ENCODE results near the gene GPR84. TPM values are rescaled to one million over a fixed set of nuclear protein-coding genes. Genes with fewer than 3 reads are reported as not detected.

The GPR84 gene
- total RNA-seq, 5 donors from 2014 or later (not counting 1 experiment from before 2014, with no cell fraction given) = not detected

GRCh38 chr12:54373649-54374561 is 9.6 kb upstream of the GPR84 start:
- no peaks in the 10 kb centered on the region for H3K9me3 Mint-ChIP-seq
- Histone ChIP-seq H3K27me3 (replicated peaks in 1 of 2; ENCODE audit: control insufficient read depth in 2 of 2, extremely low read depth in 1 of 2, insufficient read depth in 2 of 2, low read length in 1 of 2) (no peaks in the 10 kb centered on the region), H3K27ac (ENCODE audit: low read length) (no peak overlapping the region), H3K4me1 (ENCODE audit: control insufficient read depth in 1 of 2, extremely low read depth in 1 of 2, insufficient read depth in 2 of 2, low read length in 2 of 2) (peaks cover 4 to 17% of the 10 kb centered on the region in 2 experiments), H3K36me3 (ENCODE audit: control insufficient read depth in 2 of 2, extremely low read depth in 1 of 2, insufficient read depth in 1 of 2, low read length in 1 of 2) (no peaks in the 10 kb centered on the region), H3K4me3 (ENCODE audit: control insufficient read depth in 1 of 2, extremely low read depth in 1 of 2, low read length in 1 of 2) (no peak overlapping the region), H3K9me3 (no peaks in the 10 kb centered on the region)
- ATAC-seq (replicated peaks in 1 of 4) (no peak), DNase-seq (no peak)
- POLR2A ChIA-PET = no interaction called here
- peaks cover 10 to 28% (median 18%) of the 10 kb centered on the region in 3 donors for H3K4me1 Mint-ChIP-seq
- H3K36me3 Mint-ChIP-seq = no peaks in the 10 kb centered on the region
- WGBS (ENCODE audit: insufficient coverage) = 91% methylated on average over 5 of the region's 10 CpGs
- no peak overlapping the region for H3K4me3 Mint-ChIP-seq
- H3K27me3 Mint-ChIP-seq = no peaks in the 10 kb centered on the region
- CTCF ChIA-PET = interaction anchor here (0.5 to 1.1 kb wide), 2 partner anchors 122 to 151 kb away, joined by 4 read pairs; no protein-coding TSS in a partner anchor
- no peak overlapping the region for H3K27ac Mint-ChIP-seq

GRCh38 chr12:54372113-54372806 is 8.0 kb upstream of the GPR84 start:
- Histone ChIP-seq H3K27ac (ENCODE audit: low read length) (no peak overlapping the region), H3K27me3 (replicated peaks in 1 of 2; ENCODE audit: control insufficient read depth in 2 of 2, extremely low read depth in 1 of 2, insufficient read depth in 2 of 2, low read length in 1 of 2) (peaks cover 0 to 2% of the 10 kb centered on the region in 2 experiments), H3K4me1 (ENCODE audit: control insufficient read depth in 1 of 2, extremely low read depth in 1 of 2, insufficient read depth in 2 of 2, low read length in 2 of 2) (peaks cover 10 to 27% of the 10 kb centered on the region in 2 experiments), H3K4me3 (ENCODE audit: control insufficient read depth in 1 of 2, extremely low read depth in 1 of 2, low read length in 1 of 2) (no peak overlapping the region), H3K9me3 (no peaks in the 10 kb centered on the region), H3K36me3 (ENCODE audit: control insufficient read depth in 2 of 2, extremely low read depth in 1 of 2, insufficient read depth in 1 of 2, low read length in 1 of 2) (no peaks in the 10 kb centered on the region)
- ATAC-seq (replicated peaks in 1 of 4) (no peak), DNase-seq (no peak)
- CTCF ChIA-PET = interaction anchor here in 1 of 2 donors (0.5 to 1.0 kb wide), 4 partner anchors 13 to 619 kb away, joined by 3 to 4 read pairs (median 4); no protein-coding TSS in a partner anchor
- H3K27ac Mint-ChIP-seq = peak overlapping the region; percentile 64 to 73
- 60% methylated on average over 1 of the region's 8 CpGs for WGBS (ENCODE audit: insufficient coverage)
- H3K9me3 Mint-ChIP-seq = no peaks in the 10 kb centered on the region
- no peak overlapping the region for H3K4me3 Mint-ChIP-seq
- peaks cover 22 to 35% (median 30%) of the 10 kb centered on the region in 3 donors for H3K4me1 Mint-ChIP-seq
- no peaks in the 10 kb centered on the region for H3K27me3 Mint-ChIP-seq
- POLR2A ChIA-PET = interaction anchor here in 1 of 2 donors (0.5 kb wide), 1 partner anchor 9 kb away, joined by 7 read pairs; no protein-coding TSS in a partner anchor
- H3K36me3 Mint-ChIP-seq = no peaks in the 10 kb centered on the region

GRCh38 chr12:54371328-54372112 is 7.2 kb upstream of the GPR84 start:
- ChIA-PET POLR2A (interaction anchor here in 1 of 2 donors (0.5 kb wide), 1 partner anchor 10 kb away, joined by 7 read pairs; no protein-coding TSS in a partner anchor), CTCF (interaction anchor here in 1 of 2 donors (0.5 to 1.2 kb wide), 5 partner anchors 8 to 149 kb away, joined by 3 to 4 read pairs (median 3); no protein-coding TSS in a partner anchor)
- Histone ChIP-seq H3K4me3 (ENCODE audit: control insufficient read depth in 1 of 2, extremely low read depth in 1 of 2, low read length in 1 of 2) (no peak overlapping the region), H3K9me3 (no peaks in the 10 kb centered on the region), H3K27me3 (replicated peaks in 1 of 2; ENCODE audit: control insufficient read depth in 2 of 2, extremely low read depth in 1 of 2, insufficient read depth in 2 of 2, low read length in 1 of 2) (peaks cover 0 to 2% of the 10 kb centered on the region in 2 experiments), H3K4me1 (ENCODE audit: control insufficient read depth in 1 of 2, extremely low read depth in 1 of 2, insufficient read depth in 2 of 2, low read length in 2 of 2) (peaks cover 10 to 27% of the 10 kb centered on the region in 2 experiments), H3K36me3 (ENCODE audit: control insufficient read depth in 2 of 2, extremely low read depth in 1 of 2, insufficient read depth in 1 of 2, low read length in 1 of 2) (no peaks in the 10 kb centered on the region), H3K27ac (ENCODE audit: low read length) (no peak overlapping the region)
- peak overlapping the region; percentile 61 to 64 for H3K27ac Mint-ChIP-seq
- DNase-seq (no peak), ATAC-seq (replicated peaks in 1 of 4) (no peak)
- no peak overlapping the region for H3K4me3 Mint-ChIP-seq
- H3K36me3 Mint-ChIP-seq = no peaks in the 10 kb centered on the region
- H3K9me3 Mint-ChIP-seq = no peaks in the 10 kb centered on the region
- H3K27me3 Mint-ChIP-seq = no peaks in the 10 kb centered on the region
- H3K4me1 Mint-ChIP-seq = peaks cover 22 to 35% (median 33%) of the 10 kb centered on the region in 3 donors
- WGBS (ENCODE audit: insufficient coverage) = no CpG with 5 or more reads among the region's 5 CpGs

GRCh38 chr12:54370171-54370730 is 6.0 kb upstream of the GPR84 start:
- H3K27ac Mint-ChIP-seq = no peak overlapping the region
- no peak overlapping the region for H3K4me3 ChIP-seq (ENCODE audit: control insufficient read depth in 1 of 2, extremely low read depth in 1 of 2, low read length in 1 of 2)

GRCh38 chr12:54369597-54370131 is 5.4 kb upstream of the GPR84 start:
- ChIA-PET POLR2A (no interaction called here), CTCF (interaction anchor here in 1 of 2 donors (0.7 to 0.9 kb wide), 2 partner anchors 30 to 128 kb away, joined by 3 to 4 read pairs; no protein-coding TSS in a partner anchor)
- no peaks in the 10 kb centered on the region for H3K36me3 Mint-ChIP-seq
- H3K27ac ChIP-seq (ENCODE audit: low read length) = no peak overlapping the region
- no peak overlapping the region for H3K4me3 ChIP-seq (ENCODE audit: control insufficient read depth in 1 of 2, extremely low read depth in 1 of 2, low read length in 1 of 2)
- no peak for DNase-seq
- peaks cover 25 to 39% (median 36%) of the 10 kb centered on the region in 3 donors for H3K4me1 Mint-ChIP-seq
- H3K36me3 ChIP-seq (ENCODE audit: control insufficient read depth in 2 of 2, extremely low read depth in 1 of 2, insufficient read depth in 1 of 2, low read length in 1 of 2) = no peaks in the 10 kb centered on the region
- ATAC-seq (replicated peaks in 1 of 4) = no peak
- H3K4me3 Mint-ChIP-seq = peak overlapping the region; percentile 56 to 71 (median 68)
- no peaks in the 10 kb centered on the region for H3K9me3 Mint-ChIP-seq
- peaks cover 0 to 2% of the 10 kb centered on the region in 2 experiments for H3K27me3 ChIP-seq (replicated peaks in 1 of 2; ENCODE audit: control insufficient read depth in 2 of 2, extremely low read depth in 1 of 2, insufficient read depth in 2 of 2, low read length in 1 of 2)
- H3K9me3 ChIP-seq = no peaks in the 10 kb centered on the region
- peak overlapping the region in 1 of 2 donors; percentile 57 for H3K27ac Mint-ChIP-seq
- H3K27me3 Mint-ChIP-seq = no peaks in the 10 kb centered on the region
- 83% methylated on average over 6 of the region's 21 CpGs for WGBS (ENCODE audit: insufficient coverage)
- peaks cover 10 to 27% of the 10 kb centered on the region in 2 experiments for H3K4me1 ChIP-seq (ENCODE audit: control insufficient read depth in 1 of 2, extremely low read depth in 1 of 2, insufficient read depth in 2 of 2, low read length in 2 of 2)

More at GRCh38 chr12:54370171-54370730, 6.0 kb upstream of the GPR84 start:
- H3K9me3 ChIP-seq = no peaks in the 10 kb centered on the region
- peaks cover 10 to 27% of the 10 kb centered on the region in 2 experiments for H3K4me1 ChIP-seq (ENCODE audit: control insufficient read depth in 1 of 2, extremely low read depth in 1 of 2, insufficient read depth in 2 of 2, low read length in 2 of 2)
- ChIA-PET POLR2A (interaction anchor here in 1 of 2 donors (0.6 to 0.7 kb wide), 2 partner anchors 154 to 618 kb away, joined by 3 to 6 read pairs; no protein-coding TSS in a partner anchor), CTCF (interaction anchor here (0.6 to 1.2 kb wide), 7 partner anchors 9 to 128 kb away, joined by 3 to 8 read pairs (median 4); no protein-coding TSS in a partner anchor)
- ATAC-seq (replicated peaks in 1 of 4) (no peak), DNase-seq (peak in 3 of 35 experiments; percentile 29 to 39 (median 35))
- no peak overlapping the region for H3K27ac ChIP-seq (ENCODE audit: low read length)
- H3K4me3 Mint-ChIP-seq = peak overlapping the region; percentile 24 to 64 (median 47)
- peaks cover 0 to 2% of the 10 kb centered on the region in 2 experiments for H3K27me3 ChIP-seq (replicated peaks in 1 of 2; ENCODE audit: control insufficient read depth in 2 of 2, extremely low read depth in 1 of 2, insufficient read depth in 2 of 2, low read length in 1 of 2)
- 84% methylated on average over 23 of the region's 44 CpGs for WGBS (ENCODE audit: insufficient coverage)
- H3K36me3 Mint-ChIP-seq = no peaks in the 10 kb centered on the region
- no peaks in the 10 kb centered on the region for H3K36me3 ChIP-seq (ENCODE audit: control insufficient read depth in 2 of 2, extremely low read depth in 1 of 2, insufficient read depth in 1 of 2, low read length in 1 of 2)
- no peaks in the 10 kb centered on the region for H3K9me3 Mint-ChIP-seq
- H3K27me3 Mint-ChIP-seq = no peaks in the 10 kb centered on the region
- H3K4me1 Mint-ChIP-seq = peaks cover 22 to 35% (median 33%) of the 10 kb centered on the region in 3 donors
